ENCODE measurements around the gene UQCR11. TPM values are rescaled to one million over a fixed set of nuclear protein-coding genes. Genes with fewer than 3 reads are reported as not detected.
A peak's percentile ranks its signal among the peaks of the same experiment; 100 is the strongest.

UQCR11 gene
- total and polyA plus RNA-seq, 8 donors, result 40.5 to 89.4 (median 73.7) TPM

GRCh38 chr19:1601613-1602064, 3.6 kb downstream of the UQCR11 start:
- WGBS, 2 donors, result 94 to 95% methylated on average over 14 of the region's 14 CpGs
- no peak overlapping the region for H3K4me3 ChIP-seq
- peaks cover 4 to 11% (median 11%) of the 10 kb centered on the region in 3 donors for H3K4me1 ChIP-seq
- intact Hi-C loops (cut with DNase I), result no loop called here
- no peaks in the 10 kb centered on the region for H3K27me3 ChIP-seq
- FAIRE-seq (no peak), ATAC-seq (no peak), DNase-seq (no peak)
- TF ChIP-seq CTCF (IDR thresholded peaks at IDR 0.05), result no peak
- peaks cover 5 to 12% (median 11%) of the 10 kb centered on the region in 3 donors for H3K36me3 ChIP-seq
- no peaks in the 10 kb centered on the region for H3K9me3 ChIP-seq
- no peak overlapping the region for H3K27ac ChIP-seq

- Histone ChIP-seq H3K4me1 (peaks cover 0 to 10% (median 6%) of the 10 kb centered on the region in 3 donors), H3K36me3 (peaks cover 5 to 12% (median 11%) of the 10 kb centered on the region in 3 donors), H3K4me3 (no peak overlapping the region), H3K9me3 (no peaks in the 10 kb centered on the region), H3K27me3 (no peaks in the 10 kb centered on the region), H3K27ac (no peak overlapping the region)
- intact Hi-C loops (cut with DNase I), result no loop called here
- no peak for TF ChIP-seq CTCF (IDR thresholded peaks at IDR 0.05)
- FAIRE-seq, result no peak
- ATAC-seq, result no peak
- WGBS, 2 donors, result 91 to 95% methylated on average over 15 of the region's 15 CpGs
- DNase-seq, result peak in 1 of 6 donors; percentile 26
Observed at GRCh38 chr19:1599460-1599846, 5.8 kb downstream of the UQCR11 start.

GRCh38 chr19:1598777-1599459, 6.3 kb downstream of the UQCR11 start:
- Histone ChIP-seq H3K36me3 (peaks cover 5 to 12% (median 11%) of the 10 kb centered on the region in 3 donors), H3K4me1 (peaks cover 0 to 6% (median 4%) of the 10 kb centered on the region in 3 donors), H3K27ac (no peak overlapping the region), H3K9me3 (no peaks in the 10 kb centered on the region), H3K4me3 (no peak overlapping the region), H3K27me3 (no peaks in the 10 kb centered on the region)
- FAIRE-seq (no peak), DNase-seq (peak in 1 of 6 donors; percentile 27), ATAC-seq (no peak)
- 91 to 92% methylated on average over 20 of the region's 20 CpGs for WGBS, 2 donors
- intact Hi-C loops (cut with DNase I), result no loop called here
- no peak for TF ChIP-seq CTCF (IDR thresholded peaks at IDR 0.05)

- peak in 2 of 6 donors; percentile 36 to 49 for DNase-seq
- no peak for FAIRE-seq
- H3K27me3 ChIP-seq, result no peaks in the 10 kb centered on the region
- H3K36me3 ChIP-seq, result peaks cover 5 to 12% (median 11%) of the 10 kb centered on the region in 3 donors
- ATAC-seq, result no peak
- peak overlapping the region in 2 of 4 donors; percentile 62 to 64 for H3K4me3 ChIP-seq
- peaks cover 0 to 13% (median 0%) of the 10 kb centered on the region in 3 donors for H3K4me1 ChIP-seq
- 28 to 33% methylated on average over 10 of the region's 10 CpGs for WGBS, 2 donors
- H3K9me3 ChIP-seq, result no peaks in the 10 kb centered on the region
- intact Hi-C loops (cut with DNase I), result no loop called here
- H3K27ac ChIP-seq, result no peak overlapping the region
- no peak for TF ChIP-seq CTCF (IDR thresholded peaks at IDR 0.05)
Observed at GRCh38 chr19:1593501-1593772, 11.8 kb downstream of the UQCR11 start.
